H1 (cell line): ENCODE measurements around the gene ZBTB16. TPM values are rescaled to one million over a fixed set of nuclear protein-coding genes. Genes with fewer than 3 reads are reported as not detected.

Experiments used
- CTCF ChIA-PET: fragments of 300-600 bp; sonication (Branson Sonifier 250); formaldehyde crosslinking; loops from one replicate; lab custom pipeline; 2021; ENCODE audit not compliant: partially characterized antibody; lab: Charles Lee
- POLR2A ChIA-PET: fragments of 300-600 bp; sonication (Branson Sonifier 250); formaldehyde crosslinking; loops from one replicate; lab custom pipeline; 2021; ENCODE audit warnings: inconsistent platforms; ENCODE audit not compliant: partially characterized antibody; lab: Charles Lee
- DNase-seq, 2 experiments: peaks; one replicate each; pipeline versions ENCODE4 v3.0.0 to v3.0.0-alpha.2; 2010 to 2022; ENCODE audit warnings: low spot score in 2 of 2, low read depth in 1 of 2, mixed read lengths in 1 of 2
- FAIRE-seq: peaks from 2 replicates; lab custom pipeline; 2011; peaks lifted over from hg19 to GRCh38; lab: Jason Lieb, UNC
- H2AFZ ChIP-seq: 2 replicates; pipeline ENCODE4 v1.8.1; 2012; ENCODE audit warnings: low read length, inconsistent platforms
- H2AK5ac ChIP-seq: 2 replicates; pipeline ENCODE4 v1.6.1; 2013; ENCODE audit warnings: low read depth, low read length
- H2BK120ac ChIP-seq: replicated peaks from 2 replicates; pipeline ENCODE3; 2013; ENCODE audit warnings: low read depth, low read length, inconsistent platforms
- H2BK12ac ChIP-seq: 2 replicates; pipeline ENCODE4 v1.6.1; 2013; ENCODE audit warnings: low read depth, low read length
- H2BK15ac ChIP-seq: 2 replicates; pipeline ENCODE4 v1.6.1; 2013; ENCODE audit warnings: low read length
- H2BK20ac ChIP-seq: 2 replicates; pipeline ENCODE4 v1.6.1; 2013; ENCODE audit warnings: low read length
- H2BK5ac ChIP-seq: 2 replicates; pipeline ENCODE4 v1.6.1; 2013; ENCODE audit warnings: low read depth, low read length
- H3K14ac ChIP-seq: 2 replicates; pipeline ENCODE4 v1.6.1; 2013; ENCODE audit warnings: inconsistent platforms; ENCODE audit not compliant: insufficient read length
- H3K18ac ChIP-seq: 2 replicates; pipeline ENCODE4 v1.6.1; 2013; ENCODE audit warnings: low read length; ENCODE audit errors: extremely low read depth
- H3K23ac ChIP-seq: 2 replicates; pipeline ENCODE4 v1.6.1; 2013; ENCODE audit warnings: inconsistent platforms; ENCODE audit not compliant: insufficient read length
- H3K23me2 ChIP-seq: 2 replicates; pipeline ENCODE4 v1.6.1; 2013; ENCODE audit warnings: low read depth, low read length
- H3K27ac ChIP-seq: 2 replicates; pipeline ENCODE4 v1.6.1; 2011; ENCODE audit warnings: low read depth, low read length, inconsistent platforms
- H3K27me3 ChIP-seq, 4 experiments: replicated peaks in 1 of 4; 1 replicate in 1 of 4; 2 replicates in 3 of 4; pipeline versions ENCODE4 v1.6.1 to v1.8.1; 2011 to 2013; ENCODE audit warnings: low read length in 3 of 4, mild to moderate bottlenecking in 3 of 4, inconsistent platforms in 2 of 4, mixed read lengths in 2 of 4, moderate library complexity in 1 of 4; ENCODE audit not compliant: control insufficient read depth in 3 of 4, insufficient read depth in 3 of 4; ENCODE audit errors: extremely low read depth in 1 of 4
- H3K36me3 ChIP-seq, 4 experiments: 2 replicates each; pipeline versions ENCODE4 v1.6.1 to v1.8.1; 2011 to 2013; ENCODE audit warnings: mild to moderate bottlenecking in 4 of 4, low read length in 3 of 4, moderate library complexity in 2 of 4, control low read depth in 1 of 4, inconsistent platforms in 1 of 4; ENCODE audit not compliant: insufficient read depth in 4 of 4, control insufficient read depth in 2 of 4
- H3K4ac ChIP-seq: replicated peaks from 2 replicates; pipeline ENCODE3; 2013; ENCODE audit warnings: low read length, low read depth, mixed read lengths, inconsistent platforms; ENCODE audit not compliant: insufficient read length
- H3K4me1 ChIP-seq, 4 experiments: replicated peaks in 1 of 4; 1 replicate in 1 of 4; 2 replicates in 3 of 4; pipeline versions ENCODE4 v1.6.1 to v1.8.1; 2011 to 2013; ENCODE audit warnings: low read length in 3 of 4, inconsistent platforms in 2 of 4, mixed read lengths in 1 of 4; ENCODE audit not compliant: insufficient read depth in 4 of 4, control insufficient read depth in 3 of 4
- H3K4me2 ChIP-seq, 2 experiments: 2 replicates each; pipeline versions ENCODE4 v1.6.1 to v1.8.1; 2011 to 2013; ENCODE audit warnings: low read depth in 2 of 2, low read length in 2 of 2, control low read depth in 1 of 2, inconsistent platforms in 1 of 2, mild to moderate bottlenecking in 1 of 2; ENCODE audit not compliant: insufficient read depth in 1 of 2
- H3K4me3 ChIP-seq, 4 experiments: fragments of 200-600, 300-600 bp in 1 of 4; sonication (generic), shearing (Covaris generic), sonication (Bioruptor Twin) in 1 of 4; 2 replicates each; pipeline versions ENCODE4 v1.5.1 to v1.8.1; 2011 to 2016; ENCODE audit warnings: low read length in 4 of 4, low read depth in 3 of 4, control low read depth in 2 of 4, inconsistent platforms in 2 of 4, mild to moderate bottlenecking in 2 of 4, mixed read lengths in 1 of 4, moderate library complexity in 1 of 4; ENCODE audit not compliant: insufficient read depth in 2 of 4; ENCODE audit errors: extremely low read depth in 1 of 4
- H3K56ac ChIP-seq: replicated peaks from 2 replicates; pipeline ENCODE3; 2013; ENCODE audit warnings: low read depth, mild to moderate bottlenecking, mixed read lengths, low read length, inconsistent platforms; ENCODE audit not compliant: insufficient read length
- H3K79me1 ChIP-seq: 2 replicates; pipeline ENCODE4 v1.6.1; 2013; ENCODE audit warnings: low read depth, low read length, control low read depth
- H3K79me2 ChIP-seq, 2 experiments: 2 replicates each; pipeline versions ENCODE4 v1.6.1 to v1.8.1; 2012 to 2013; ENCODE audit warnings: low read length in 2 of 2, mild to moderate bottlenecking in 2 of 2, inconsistent platforms in 1 of 2; ENCODE audit not compliant: insufficient read depth in 2 of 2, control insufficient read depth in 1 of 2
- H3K9ac ChIP-seq, 4 experiments: replicated peaks in 1 of 4; 1 replicate in 1 of 4; 2 replicates in 3 of 4; pipeline versions ENCODE4 v1.6.1 to v1.8.1; 2011 to 2013; ENCODE audit warnings: low read depth in 3 of 4, low read length in 3 of 4, control low read depth in 2 of 4, mild to moderate bottlenecking in 2 of 4, moderate library complexity in 2 of 4, inconsistent platforms in 1 of 4; ENCODE audit errors: extremely low read depth in 1 of 4
- H3K9me3 ChIP-seq, 2 experiments: 2 replicates each; pipeline versions ENCODE4 v1.6.1 to v1.8.1; 2012 to 2013; ENCODE audit warnings: mild to moderate bottlenecking in 2 of 2, moderate library complexity in 2 of 2, control low read depth in 1 of 2, inconsistent platforms in 1 of 2, low read depth in 1 of 2, low read length in 1 of 2, mixed read lengths in 1 of 2; ENCODE audit not compliant: insufficient read depth in 2 of 2
- H4K20me1 ChIP-seq, 2 experiments: replicated peaks in 1 of 2; 2 replicates each; pipeline versions ENCODE3 to v1.8.1; 2011 to 2013; ENCODE audit warnings: inconsistent platforms in 2 of 2, low read length in 2 of 2, mild to moderate bottlenecking in 1 of 2; ENCODE audit not compliant: insufficient read depth in 2 of 2, control insufficient read depth in 1 of 2
- H4K5ac ChIP-seq: 2 replicates; pipeline ENCODE4 v1.6.1; 2013; ENCODE audit warnings: low read length, low read depth, mixed read lengths, inconsistent platforms; ENCODE audit not compliant: insufficient read length
- H4K8ac ChIP-seq: 2 replicates; pipeline ENCODE4 v1.8.0; 2013; ENCODE audit warnings: mild to moderate bottlenecking, moderate library complexity, low read length, inconsistent platforms; ENCODE audit not compliant: insufficient read depth; ENCODE audit errors: extremely low read depth
- H4K91ac ChIP-seq: replicated peaks from 2 replicates; pipeline ENCODE3; 2013; ENCODE audit warnings: low read length, mixed read lengths, inconsistent platforms; ENCODE audit not compliant: insufficient read length
- CTCF ChIP-seq, 3 experiments: IDR thresholded peaks; 1 replicate in 2 of 3; 2 replicates in 1 of 3; pipeline versions ENCODE4 v1.5.1 to v1.6.1; 2011; ENCODE audit warnings: low read length in 3 of 3, mild to moderate bottlenecking in 3 of 3, inconsistent platforms in 2 of 3, low read depth in 1 of 3, moderate library complexity in 1 of 3; ENCODE audit not compliant: insufficient read depth in 1 of 3; ENCODE audit errors: control extremely low read depth in 1 of 3
- EP300 ChIP-seq, 2 experiments: IDR thresholded peaks; 1 replicate in 1 of 2; 2 replicates in 1 of 2; pipeline ENCODE4 v1.6.1; 2011 to 2012; ENCODE audit warnings: low read depth in 2 of 2, low read length in 2 of 2, mild to moderate bottlenecking in 2 of 2, borderline replicate concordance in 1 of 2, inconsistent platforms in 1 of 2, moderate library complexity in 1 of 2
- GABPA ChIP-seq: IDR thresholded peaks from 2 replicates; pipeline ENCODE4 v1.6.1; 2011; ENCODE audit warnings: mild to moderate bottlenecking, low read length, moderate library complexity, borderline replicate concordance; ENCODE audit not compliant: insufficient read depth
- RBBP5 ChIP-seq: IDR thresholded peaks from 2 replicates; pipeline ENCODE4 v1.7.1; 2012; ENCODE audit warnings: low read depth, mild to moderate bottlenecking, inconsistent platforms, low read length, moderate library complexity, borderline replicate concordance
- RNF2 ChIP-seq: fragments of 200-900, 300-1000 bp; sonication (generic); IDR thresholded peaks from 2 replicates; pipeline ENCODE4 v1.7.1; 2016; ENCODE audit warnings: borderline replicate concordance, low read depth, mild to moderate bottlenecking, antibody characterized with exemption, low read length; ENCODE audit not compliant: poor library complexity, severe bottlenecking; ENCODE audit errors: missing control alignments
- SAP30 ChIP-seq: fragments of 300-600 bp; sonication (generic); IDR thresholded peaks from 2 replicates; pipeline ENCODE4 v1.7.1; 2012; ENCODE audit warnings: low read length, moderate library complexity, mild to moderate bottlenecking, inconsistent platforms; ENCODE audit not compliant: insufficient read depth, insufficient replicate concordance
- TEAD4 ChIP-seq: IDR thresholded peaks from 2 replicates; pipeline ENCODE4 v1.6.1; 2012; ENCODE audit warnings: low read depth, low read length, inconsistent platforms, mixed read lengths
- YY1 ChIP-seq: IDR thresholded peaks from 2 replicates; pipeline ENCODE4 v1.6.1; 2011; ENCODE audit warnings: low read depth, mild to moderate bottlenecking, low read length
- ZNF274 ChIP-seq: IDR thresholded peaks from 2 replicates; pipeline ENCODE4 v1.7.0; 2012; ENCODE audit warnings: low read length, borderline replicate concordance; ENCODE audit errors: extremely low read depth
- WGBS, 2 experiments: shearing (Covaris generic) in 1 of 2; methylation state at CpG; one replicate each; pipeline versions ENCODE4 v1.1.6 to v1.1.7; 2013 to 2015; ENCODE audit warnings: low lambda C conversion rate in 2 of 2, mixed read lengths in 2 of 2, inconsistent platforms in 1 of 2, low coverage in 1 of 2, missing lambda C conversion rate in 1 of 2; ENCODE audit not compliant: insufficient replicate concordance in 2 of 2, insufficient coverage in 1 of 2, insufficient read length in 1 of 2; ENCODE audit errors: extremely low coverage in 1 of 2, missing lambda C conversion rate in 1 of 2; 5-methylcytosine and 5-hydroxymethylcytosine counted together
- polyA plus RNA-seq, 7 experiments: library from polyadenylated mRNA; depleted of rRNA in 3 of 7; stranded (reverse) in 5 of 7; unstranded in 2 of 7; fragments of >200 nt in 5 of 7; fragments of 200-250 nt in 2 of 7; gene quantifications; 1 replicate in 5 of 7; 2 replicates in 1 of 7; 4 replicates in 1 of 7; pipeline versions ENCODE4 v1.2.1 to v1.2.3, GENCODE V29; 2011 to 2013; ENCODE audit warnings: missing spikeins in 2 of 7, mixed read lengths in 2 of 7
- total RNA-seq: library from RNA; stranded (reverse); fragmentation: NEBNext Ultra II Directional; extraction: Animal tissue kit (Norgen Biotek cat#: 25700); gene quantifications from 2 replicates; pipeline ENCODE4 v1.2.1, GENCODE V29; 2021

Gene ZBTB16
- total and polyA plus RNA-seq, 2 of the 8 experiments (the other 6 are each of a cell fraction or from before 2014, with no cell fraction given) = 0.12 to 0.61 TPM

GRCh38 chr11:114033572-114033971, 25.9 kb upstream of the ZBTB16 start:
- Histone ChIP-seq H4K91ac (no peak overlapping the region), H3K14ac (no peak overlapping the region), H2AFZ (no peak overlapping the region), H3K18ac (no peak overlapping the region), H3K9ac (no peak overlapping the region), H3K79me1 (no peaks in the 10 kb centered on the region), H2BK15ac (no peak overlapping the region), H4K20me1 (no peaks in the 10 kb centered on the region), H3K23me2 (peaks cover 2% of the 10 kb centered on the region; the same call in 1 of the 2 replicates), H3K4me3 (no peak overlapping the region), H3K56ac (no peak overlapping the region), H3K9me3 (no peaks in the 10 kb centered on the region), H3K79me2 (no peaks in the 10 kb centered on the region), H3K4me1 (no peaks in the 10 kb centered on the region), H2BK120ac (no peak overlapping the region), H3K27ac (no peak overlapping the region), H4K8ac (no peak overlapping the region; the same call in 1 of the 2 replicates), H3K36me3 (no peaks in the 10 kb centered on the region), H2BK12ac (no peak overlapping the region), H3K23ac (no peak overlapping the region), H4K5ac (no peak overlapping the region), H3K4ac (no peak overlapping the region), H3K27me3 (peaks cover 0 to 3% (median 0%) of the 10 kb centered on the region in 4 experiments; a peak in 2 of 7 replicates), H2BK20ac (no peak overlapping the region), H2AK5ac (no peak overlapping the region), H2BK5ac (no peak overlapping the region), H3K4me2 (no peak overlapping the region)
- 87% methylated on average over 2 of the region's 2 CpGs; no CpG with 5 or more reads in 1 of the 2 experiments for WGBS, 2 experiments
- DNase-seq (no peak), FAIRE-seq (no peak)
- ChIA-PET CTCF (interaction anchor here (0.7 to 9.9 kb wide), 16 partner anchors 8 to 240 kb away, joined by 3 to 183 read pairs (median 4); partner anchors contain the start of gene ZBTB16), POLR2A (no interaction called here)
- TF ChIP-seq ZNF274 = no peak
- TF ChIP-seq EP300 (IDR thresholded peaks at IDR 0.05; ENCODE audit: borderline replicate concordance in 1 of 2, low read depth in 2 of 2, low read length in 2 of 2) = no peak
- TF ChIP-seq GABPA = no peak
- no peak for TF ChIP-seq SAP30
- no peak for TF ChIP-seq RBBP5
- no peak for TF ChIP-seq YY1
- no peak for TF ChIP-seq RNF2
- no peak for TF ChIP-seq TEAD4
- TF ChIP-seq CTCF (IDR thresholded peaks at IDR 0.05; ENCODE audit: control extremely low read depth in 1 of 3, insufficient read depth in 1 of 3, low read depth in 1 of 3, low read length in 3 of 3) = no peak
